GM21360 (cell line): Measurements from ENCODE around the gene TUBB2B.
"Not testable (repeated sequence)": the region's sequence is repeated elsewhere in the genome, so short reads cannot be mapped to it uniquely, and the experiment has no call there.

Experiments
- ATAC-seq: cut with Tn5 transposase; IDR thresholded peaks from one replicate; pipeline ENCODE4 v1.9.1; 2021; ENCODE audit warnings: mild to moderate bottlenecking, moderate library complexity; ENCODE audit not compliant: unreplicated experiment

Gene TUBB2B

DNA sequence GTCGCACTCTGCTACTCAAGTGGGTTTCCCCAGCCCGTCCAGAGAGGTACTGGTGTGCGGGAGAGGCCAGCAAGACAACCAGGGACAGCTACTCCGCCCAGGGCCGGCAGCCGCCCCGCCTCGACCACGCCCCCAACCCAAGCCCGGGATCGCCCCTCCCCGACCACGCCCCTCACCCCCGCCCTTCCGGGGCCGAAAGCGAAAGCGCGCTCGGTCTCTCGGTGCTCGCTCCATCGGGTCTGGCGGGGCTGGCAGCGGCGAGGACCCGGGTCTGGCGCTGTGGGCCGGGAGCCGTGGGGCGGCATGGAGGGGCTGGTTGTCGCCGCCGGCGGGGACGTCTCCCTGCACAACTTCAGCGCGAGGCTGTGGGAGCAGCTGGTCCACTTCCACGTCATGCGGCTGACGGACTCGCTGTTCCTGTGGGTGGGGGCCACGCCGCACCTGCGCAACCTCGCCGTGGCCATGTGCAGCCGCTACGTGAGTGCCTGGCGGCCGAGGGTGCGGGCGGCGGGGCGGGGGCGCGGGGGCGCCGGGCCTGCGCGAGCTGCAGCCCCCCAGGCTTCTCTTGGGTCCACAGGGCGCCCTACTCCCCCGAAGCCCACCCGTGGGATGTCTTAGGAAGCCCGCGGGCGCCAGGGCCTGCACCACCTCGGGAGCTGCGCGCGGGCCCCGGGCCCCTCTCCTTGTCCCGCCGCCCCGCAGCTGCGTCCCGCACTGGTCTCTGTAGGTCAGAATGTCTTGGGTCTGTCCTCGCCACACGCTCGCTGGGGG, 31.5 kb upstream of the TUBB2B start, which contains the start of gene PSMG4:
Gene PSMG4 (plus strand): TSS at position 228 of the 771 bp plus-strand sequence. CDS start 76 bp downstream, at position 304.
- ATAC-seq = peak; percentile 64

DNA sequence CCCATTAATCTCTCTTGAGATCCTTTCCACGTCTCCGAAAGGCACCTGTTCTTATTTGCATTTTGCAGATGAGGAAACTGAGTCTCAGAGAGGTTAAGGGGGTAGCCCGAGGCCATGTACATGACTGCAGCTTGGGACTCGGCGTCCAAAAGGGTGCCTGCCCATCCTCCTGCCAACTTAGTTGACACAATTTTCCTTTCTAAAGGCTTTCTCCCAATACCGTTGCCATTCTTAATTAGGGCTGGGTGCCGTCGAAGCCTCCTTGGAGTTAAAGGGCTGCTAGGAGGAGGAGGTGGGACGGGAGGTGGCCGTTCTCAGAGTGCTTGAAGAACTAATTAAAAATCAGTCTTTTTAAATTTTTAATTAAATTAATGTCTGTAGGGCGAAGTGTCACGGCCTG, 30.7 kb upstream of the TUBB2B start:
- ATAC-seq = no peak

DNA sequence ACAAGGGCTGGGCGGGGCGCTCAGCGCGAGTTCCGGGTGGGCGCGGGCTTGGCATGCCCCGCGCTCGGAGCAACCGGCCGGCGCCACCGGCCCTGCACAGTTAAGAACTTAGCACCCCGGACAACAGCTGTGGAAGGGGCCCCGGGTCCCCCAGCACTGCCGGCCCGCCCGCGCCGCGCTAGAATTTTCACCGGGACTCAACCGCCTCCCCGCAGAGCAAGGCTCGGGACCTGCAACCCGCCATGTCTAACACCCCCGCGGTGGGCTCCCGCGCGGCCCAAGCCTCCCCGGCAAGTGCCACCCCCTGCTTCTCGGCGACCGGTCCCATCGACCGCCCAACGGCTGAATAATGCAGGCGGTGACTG, 26.1 kb upstream of the TUBB2B start:
- ATAC-seq = no peak

DNA sequence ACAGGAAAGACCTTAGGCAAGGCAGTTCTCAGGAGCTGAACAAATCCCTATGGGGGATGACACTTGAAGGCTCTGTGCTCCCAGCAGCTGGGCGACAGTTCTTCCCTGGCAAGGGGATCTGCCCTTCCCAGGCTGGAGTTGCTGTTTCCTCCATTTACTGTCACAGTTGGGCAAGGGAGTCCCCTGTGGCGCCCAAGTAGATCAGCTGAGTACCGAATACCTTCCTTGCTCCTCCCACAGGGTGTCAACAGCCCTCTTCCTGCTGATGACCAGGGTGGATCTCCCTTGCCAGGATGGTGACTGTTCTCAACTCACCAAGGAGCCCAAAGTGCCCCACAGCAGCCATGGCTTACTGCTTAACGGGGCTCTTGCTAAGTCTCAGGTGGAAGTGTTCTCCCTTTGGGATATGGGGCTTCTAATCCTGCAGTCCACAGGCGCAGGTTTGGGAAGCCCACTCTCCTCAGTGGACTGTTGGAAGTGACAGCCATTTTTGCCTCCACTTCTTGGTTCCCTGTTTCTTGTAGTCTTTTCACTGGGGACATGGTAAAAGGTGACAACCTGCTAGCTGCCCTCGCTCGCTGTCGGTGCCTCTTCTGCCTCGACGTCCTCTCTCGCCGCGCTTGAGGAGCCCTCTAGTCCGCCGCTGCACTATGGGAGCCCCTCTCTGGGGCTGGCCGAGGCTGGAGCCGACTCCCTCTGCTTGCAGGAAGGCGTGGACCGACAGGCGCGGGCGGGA, 25.6 kb upstream of the TUBB2B start:
- no peak for ATAC-seq

DNA sequence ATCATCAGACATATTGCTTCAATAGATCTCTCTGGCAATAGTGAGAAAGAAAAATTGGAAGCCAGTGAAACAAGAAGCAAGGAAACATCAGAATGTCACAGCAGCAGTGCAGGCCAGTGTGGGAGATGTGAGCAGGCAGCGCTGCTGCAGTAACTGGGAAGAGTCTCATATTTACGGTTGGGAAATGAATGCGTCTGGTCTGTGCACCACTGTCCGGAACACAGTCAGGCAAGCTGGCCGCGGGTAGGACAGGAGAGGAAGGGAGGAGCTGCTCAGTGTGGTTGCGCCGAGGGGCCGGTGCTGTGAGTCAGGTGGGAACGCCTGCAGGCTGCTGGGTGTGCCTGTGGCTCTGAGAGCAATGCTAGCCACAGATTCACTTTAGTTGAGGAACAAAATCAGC, 24.9 kb upstream of the TUBB2B start:
- ATAC-seq = no peak

DNA sequence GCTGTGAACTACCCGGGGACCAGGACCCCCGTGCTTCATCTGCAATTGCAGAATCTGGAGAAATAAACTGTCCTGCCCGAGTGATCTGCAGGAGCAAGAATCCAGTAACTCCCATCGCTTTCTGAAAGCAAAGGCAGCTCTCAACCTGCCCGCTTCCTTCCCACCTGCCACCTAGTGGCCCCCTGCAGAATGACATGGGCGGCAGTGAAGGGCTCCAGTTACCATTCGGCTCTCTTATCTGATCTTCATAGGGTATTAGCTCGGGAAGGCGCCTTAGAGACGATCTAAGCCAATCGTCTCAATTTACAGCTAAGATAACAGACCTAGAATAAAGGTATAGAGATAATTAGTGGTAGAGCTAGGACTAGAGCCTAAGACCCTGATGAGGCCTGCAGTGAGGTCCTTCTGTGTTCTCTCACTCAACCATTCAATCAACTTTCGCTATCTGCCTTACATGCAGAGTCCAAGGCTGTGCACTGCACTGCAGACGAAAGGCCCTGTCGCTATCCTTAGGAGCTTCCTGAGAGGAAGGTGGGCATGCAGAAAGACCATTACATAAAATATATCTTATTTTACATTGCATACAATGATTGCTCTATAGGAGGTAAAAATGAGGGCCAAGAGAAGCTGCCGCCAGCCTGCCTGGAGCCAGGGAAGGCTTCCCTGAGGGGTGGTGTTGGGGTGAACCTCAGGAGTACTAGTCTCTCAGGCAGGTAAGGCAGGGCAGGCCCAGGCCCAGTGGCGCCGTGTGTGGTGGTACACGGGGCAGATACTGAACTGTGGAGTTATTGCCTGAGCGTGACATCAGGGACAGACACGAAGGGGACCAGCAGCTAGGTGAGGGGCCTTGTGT, 24.2 kb upstream of the TUBB2B start:
- peak; percentile 62 for ATAC-seq

DNA sequence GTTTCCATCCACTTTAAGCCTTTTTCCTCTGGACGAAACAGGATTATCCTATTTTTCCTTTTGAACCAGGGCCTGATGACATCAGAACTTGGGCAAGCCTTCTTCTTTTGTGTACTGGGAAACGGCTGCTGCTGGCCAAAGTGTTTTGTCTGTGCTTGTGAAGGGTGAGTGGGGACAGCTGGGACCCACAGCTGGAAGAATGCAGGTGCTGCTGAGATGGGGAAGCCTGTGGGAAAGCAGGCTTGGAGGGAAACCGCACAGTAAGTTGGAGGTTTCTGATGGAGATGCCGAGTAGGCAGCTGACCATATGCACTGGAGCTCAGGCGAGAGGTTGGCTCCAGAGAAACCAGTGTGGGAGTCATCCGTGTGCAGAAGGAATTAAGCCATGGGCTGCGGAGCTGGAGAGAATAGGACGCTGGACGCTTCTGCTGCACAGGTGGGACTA, 22.8 kb upstream of the TUBB2B start:
- ATAC-seq = no peak

DNA sequence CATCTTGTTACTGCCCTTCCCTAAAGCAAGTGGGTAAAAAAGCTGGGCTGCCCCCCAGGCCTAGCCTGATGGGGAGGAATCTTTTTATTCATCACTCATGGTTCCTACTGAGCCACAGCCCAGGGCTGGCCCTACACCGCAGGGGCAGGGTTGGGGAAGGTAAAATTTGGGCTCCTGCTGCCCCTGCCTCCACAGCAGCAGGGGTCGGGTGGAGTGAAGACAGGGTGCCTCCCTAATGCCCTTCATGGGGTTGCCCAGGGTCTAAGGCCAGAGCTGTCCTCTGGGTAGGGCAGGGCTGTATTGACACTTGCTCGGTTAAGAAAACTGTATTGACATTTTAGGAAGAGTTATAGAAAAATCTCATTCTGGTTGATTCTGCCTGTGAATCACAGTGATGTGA, 22.4 kb upstream of the TUBB2B start:
- ATAC-seq = no peak

DNA sequence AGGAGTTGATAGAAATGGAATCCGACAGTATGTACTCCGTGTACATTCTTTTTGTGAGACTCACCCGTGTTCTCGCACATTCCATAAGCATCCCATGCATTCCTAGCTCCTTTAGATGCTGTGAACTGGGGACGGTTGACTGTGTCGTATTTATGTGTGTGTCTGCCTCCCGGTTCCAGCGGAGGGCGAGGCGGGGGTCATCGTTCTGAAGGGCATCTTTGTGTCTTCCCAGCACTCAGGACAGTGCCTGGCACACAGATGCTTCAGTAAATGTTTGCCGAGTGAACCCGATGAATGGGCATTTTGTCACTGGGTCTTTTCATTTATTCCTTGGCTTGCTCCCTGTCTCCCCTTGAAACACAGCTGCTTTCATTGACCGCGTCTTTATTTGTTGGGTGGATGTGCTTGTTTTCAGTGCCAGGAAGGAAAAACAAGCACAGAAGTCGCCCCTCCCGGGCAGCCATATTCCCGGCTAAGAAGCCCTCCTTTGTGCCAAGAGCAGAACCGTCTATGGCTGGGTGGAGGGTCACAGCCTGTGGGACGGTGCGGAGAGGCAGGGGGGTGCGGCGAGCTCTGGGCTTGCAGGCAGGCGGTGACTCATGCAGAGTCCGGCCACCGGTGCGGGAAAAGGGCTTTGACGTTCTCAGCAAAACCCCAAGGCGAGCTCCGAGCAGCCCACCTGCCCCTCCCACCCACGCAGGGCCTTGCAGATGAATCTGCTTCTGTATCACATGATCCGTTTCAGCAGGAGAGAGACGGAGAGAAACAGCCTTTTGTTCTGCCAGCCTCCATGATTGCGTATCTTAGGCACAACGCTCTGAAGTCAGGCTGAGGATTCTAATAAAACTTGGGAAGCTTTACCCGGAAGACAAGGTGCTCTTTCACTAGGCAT, 20.0 kb upstream of the TUBB2B start:
- ATAC-seq = no peak

DNA sequence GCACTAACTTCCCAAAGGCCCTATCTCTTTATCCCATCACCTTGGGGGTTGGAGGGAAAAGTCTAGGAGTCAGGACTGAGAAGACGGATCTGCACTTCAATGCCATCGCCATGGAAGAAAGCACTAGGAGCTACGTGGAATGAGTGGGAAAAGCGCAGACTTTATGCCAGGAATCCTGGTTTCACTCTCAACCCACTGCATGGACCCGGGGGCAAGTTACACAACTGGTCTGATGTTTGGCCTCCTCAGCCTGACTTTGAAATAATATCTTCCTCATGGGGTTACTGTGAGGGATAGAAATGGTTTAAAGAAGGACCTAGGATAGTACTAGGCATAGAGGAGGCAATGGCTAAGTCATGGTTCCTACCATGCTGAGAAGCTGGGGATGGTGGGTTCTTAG, 17.8 kb upstream of the TUBB2B start:
- ATAC-seq = no peak

DNA sequence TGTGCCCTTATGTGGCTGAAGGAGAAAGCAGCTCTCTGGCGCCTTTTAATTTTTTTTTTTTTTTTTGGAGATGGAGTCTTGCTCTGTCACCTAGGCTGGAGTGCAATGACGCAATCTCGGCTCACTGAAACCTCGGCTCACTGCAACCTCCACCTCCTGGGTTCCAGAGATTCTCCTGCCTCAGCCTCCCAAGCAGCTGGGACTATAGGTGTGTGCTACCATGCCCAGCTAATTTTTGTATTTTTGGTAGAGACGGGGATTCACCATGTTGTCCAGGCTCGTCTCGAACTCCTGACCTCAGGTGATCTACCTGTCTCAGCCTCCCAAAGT, 17.3 kb upstream of the TUBB2B start:
- not testable (repeated sequence) for ATAC-seq

DNA sequence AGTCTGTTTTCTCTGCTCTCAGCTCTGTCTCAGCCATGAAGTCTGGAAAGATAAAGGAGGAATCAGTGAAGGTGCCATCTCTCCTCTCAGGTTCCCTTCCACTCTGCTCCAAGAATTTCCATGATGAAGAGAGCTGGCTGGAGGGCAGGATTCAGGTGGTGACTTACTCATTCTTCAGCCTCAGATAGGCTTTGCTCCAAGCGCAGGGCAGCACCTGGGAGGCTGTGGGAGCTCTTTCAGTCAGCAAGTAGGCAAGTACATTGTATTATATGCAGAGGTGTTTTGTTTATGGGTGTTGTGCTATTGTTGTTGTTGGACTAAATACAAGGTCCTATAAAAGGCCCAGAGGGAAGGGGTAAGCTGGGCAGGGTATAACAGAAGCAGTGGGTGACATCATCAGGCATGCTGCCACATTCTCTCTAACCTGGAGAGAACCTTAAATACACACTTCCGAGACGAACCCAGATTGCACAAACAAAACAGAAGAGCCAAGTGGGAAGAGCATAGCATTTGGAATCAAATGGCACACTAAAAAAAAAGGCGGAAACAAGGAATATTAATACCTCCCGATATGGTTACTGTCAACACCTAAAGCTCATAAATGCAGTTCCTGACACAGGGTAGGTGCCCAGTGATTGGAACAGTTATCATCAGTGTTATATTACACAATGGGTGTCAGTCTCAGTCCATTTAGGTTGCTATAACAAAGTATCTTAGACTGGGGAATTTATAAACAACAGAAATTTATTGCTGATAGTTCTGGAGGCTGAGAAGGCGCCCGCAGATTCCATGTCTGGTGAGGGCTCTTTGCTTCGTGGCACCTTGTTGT, 16.8 kb upstream of the TUBB2B start:
- ATAC-seq = no peak

DNA sequence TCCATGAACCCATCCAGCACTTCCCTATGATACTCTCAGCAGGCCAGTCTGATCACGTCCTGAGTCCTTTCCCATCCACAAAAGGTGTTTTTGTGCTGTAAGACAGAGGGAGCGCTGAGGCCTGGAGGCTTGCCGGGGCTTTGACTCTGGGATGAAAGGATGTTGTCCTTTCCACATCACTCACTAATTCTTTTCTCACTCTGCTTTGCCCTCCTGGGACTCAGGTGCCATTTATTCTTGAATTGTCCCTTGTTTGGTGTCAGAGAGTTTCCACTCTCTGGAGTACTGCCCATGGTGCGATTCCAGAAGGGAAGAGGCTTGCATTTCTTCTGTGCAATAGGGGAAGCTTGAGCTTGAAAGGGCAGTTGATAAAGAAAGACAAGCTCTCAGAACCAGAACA, 15.3 kb upstream of the TUBB2B start:
- ATAC-seq = no peak

DNA sequence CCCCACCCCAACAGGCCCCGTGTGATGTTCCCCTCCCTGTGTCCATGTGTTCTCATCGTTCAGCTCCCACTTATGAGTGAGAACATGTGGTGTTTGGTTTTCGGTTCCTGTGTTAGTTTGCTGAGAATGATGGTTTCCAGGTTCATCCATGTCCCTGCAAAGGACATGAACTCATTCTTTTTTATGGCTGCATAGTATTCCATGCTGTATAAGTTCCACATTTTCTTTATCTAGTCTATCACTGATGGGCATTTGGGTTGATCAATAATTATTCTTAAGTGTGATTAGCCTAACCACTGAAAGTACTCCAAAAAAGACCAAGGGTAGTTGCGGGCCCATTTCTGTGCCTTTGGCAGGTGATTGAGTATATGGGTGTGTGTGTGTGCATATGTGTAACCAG, 14.3 kb upstream of the TUBB2B start:
- ATAC-seq = not testable (repeated sequence)

DNA sequence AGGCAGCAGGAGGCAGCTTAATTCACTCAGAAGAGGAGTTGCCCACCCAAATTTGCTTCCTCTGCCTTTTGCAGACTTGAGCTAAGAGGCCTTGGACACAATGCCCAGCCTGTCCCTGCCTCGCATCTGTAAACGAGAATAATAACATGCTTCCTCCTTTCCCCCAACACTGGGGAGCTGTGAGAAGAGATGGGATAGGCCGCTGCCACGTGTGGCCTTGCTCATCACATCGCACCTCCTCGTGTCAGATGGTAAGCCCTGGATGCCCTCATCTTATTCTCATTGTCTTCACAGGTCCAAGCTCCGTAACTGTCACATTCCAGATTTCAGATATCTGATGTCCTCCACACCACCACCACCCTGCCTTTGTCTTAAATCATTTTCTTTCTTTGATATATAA, 13.1 kb upstream of the TUBB2B start:
- no peak for ATAC-seq

DNA sequence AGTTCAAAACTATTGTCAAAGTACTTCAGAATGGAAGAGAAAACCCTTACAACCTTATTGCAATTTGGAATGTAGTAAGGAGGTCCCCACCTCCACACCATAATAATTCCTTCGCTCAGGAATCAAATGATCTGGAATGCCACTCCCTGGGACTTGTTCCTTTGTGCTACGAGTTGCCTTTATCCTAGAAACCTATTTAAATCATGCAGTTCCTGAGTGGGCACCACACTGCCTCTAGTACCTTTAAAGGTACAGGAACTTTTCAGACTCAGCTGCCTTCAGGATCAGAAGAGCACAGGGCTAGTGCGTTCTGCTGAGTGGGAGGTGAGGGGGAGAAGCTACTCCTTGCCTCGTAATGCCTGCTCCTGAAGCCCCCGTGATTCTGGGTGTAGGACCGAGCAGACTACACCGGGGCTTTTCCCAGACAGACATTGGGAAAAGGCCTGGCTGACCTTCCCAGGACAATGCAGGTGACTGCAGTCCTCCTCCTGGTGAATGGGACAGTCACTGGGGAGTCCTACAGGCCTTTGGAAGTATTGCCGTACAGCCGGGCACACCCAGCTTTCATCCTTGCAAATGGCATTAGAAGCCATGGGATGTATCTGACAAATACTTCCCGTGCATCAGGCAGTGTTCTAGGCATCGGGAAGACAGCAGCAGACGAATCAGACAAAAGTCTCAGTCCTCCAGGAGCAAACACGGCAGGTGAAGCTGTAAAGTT, 11.8 kb upstream of the TUBB2B start:
- ATAC-seq = no peak

DNA sequence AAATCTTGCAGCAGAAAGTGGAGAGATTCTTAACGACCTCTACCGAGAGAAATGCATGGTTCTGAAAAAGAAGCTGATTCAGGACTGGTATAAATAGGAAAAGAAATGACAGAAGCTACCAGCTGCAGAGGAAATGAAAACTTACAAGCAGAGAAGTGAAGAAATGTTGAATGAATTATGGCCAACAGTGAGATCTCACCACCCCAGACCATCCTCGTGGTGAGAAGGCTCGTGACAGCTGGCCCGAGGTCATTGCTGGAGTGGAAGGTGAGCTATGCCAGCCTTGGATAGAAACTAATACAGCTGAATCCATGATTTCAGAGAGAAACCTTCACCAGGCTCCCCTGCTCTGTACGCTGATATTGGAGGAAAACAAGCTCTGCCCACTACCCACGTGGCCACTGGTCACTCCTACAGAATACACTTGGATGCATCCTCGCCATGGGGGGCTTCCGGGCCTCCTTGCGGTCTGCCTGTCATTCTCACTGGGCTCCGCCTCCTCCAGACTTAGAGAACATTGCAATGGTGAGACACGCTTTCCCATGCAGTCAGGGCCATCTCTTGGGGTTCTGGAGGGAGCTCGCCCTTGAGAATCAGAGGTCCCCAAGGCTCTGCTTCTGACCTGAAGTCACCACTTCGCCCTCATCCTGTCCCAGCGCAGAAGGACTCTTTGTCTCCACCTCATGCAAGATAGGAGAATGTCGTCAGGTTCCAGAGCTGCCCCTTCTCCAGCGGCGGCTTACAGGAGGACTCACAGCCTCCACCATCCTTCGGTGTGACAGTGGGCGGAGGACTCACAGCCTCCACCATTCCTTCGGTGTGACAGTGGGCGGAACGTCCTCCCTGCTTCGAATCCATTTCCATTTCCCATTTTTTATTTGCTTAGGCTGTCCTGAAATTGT, 10.6 kb upstream of the TUBB2B start:
- no peak for ATAC-seq

DNA sequence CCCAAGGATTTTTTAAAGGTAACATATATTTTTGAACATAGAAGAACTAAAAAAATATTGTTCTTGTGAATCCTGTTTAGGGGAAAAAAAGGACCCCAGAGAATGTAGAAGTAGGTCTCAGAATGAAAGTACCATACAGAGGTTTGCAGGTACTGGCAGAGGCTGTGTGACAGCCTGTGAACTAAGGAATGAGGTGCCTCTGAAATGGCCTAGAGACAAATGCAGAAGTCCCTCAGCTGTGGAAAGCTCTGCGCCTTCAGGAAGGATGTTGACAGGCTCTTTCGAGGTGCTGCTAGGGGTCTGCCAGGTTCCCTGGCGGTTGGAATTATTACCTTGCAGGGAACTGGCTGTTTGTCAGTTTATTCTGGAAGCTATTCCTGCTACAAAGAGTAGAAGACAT, 8.6 kb upstream of the TUBB2B start:
- ATAC-seq = no peak
